Limb (tissue), 2 donors: ENCODE data around the gene DGKB.

ENCODE experiments used
- DNase-seq, 2 donors: peaks; one replicate each; pipeline ENCODE4 v3.0.0-alpha.2; 2016; ENCODE audit errors: extremely low spot score in 2 of 2

Gene DGKB

DNA sequence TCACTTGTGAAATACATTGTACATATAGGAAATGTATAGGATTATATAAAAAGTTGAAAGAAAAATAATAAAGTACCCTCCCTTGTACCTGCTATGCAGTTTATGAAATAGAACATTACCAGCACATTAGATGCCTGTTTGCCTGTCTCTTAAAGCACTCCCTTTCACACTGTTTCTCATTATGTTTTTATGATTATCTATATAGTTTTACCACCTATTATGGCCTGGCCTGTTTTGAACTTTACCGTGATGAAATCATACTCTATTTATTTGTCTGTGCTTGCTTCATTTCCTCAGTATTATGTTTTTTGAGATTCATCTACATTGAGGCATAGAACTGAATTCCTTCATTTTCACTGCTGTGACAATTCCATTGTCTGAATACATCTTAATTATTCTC is 41.1 kb downstream of the DGKB start:
- no peak for DNase-seq

DNA sequence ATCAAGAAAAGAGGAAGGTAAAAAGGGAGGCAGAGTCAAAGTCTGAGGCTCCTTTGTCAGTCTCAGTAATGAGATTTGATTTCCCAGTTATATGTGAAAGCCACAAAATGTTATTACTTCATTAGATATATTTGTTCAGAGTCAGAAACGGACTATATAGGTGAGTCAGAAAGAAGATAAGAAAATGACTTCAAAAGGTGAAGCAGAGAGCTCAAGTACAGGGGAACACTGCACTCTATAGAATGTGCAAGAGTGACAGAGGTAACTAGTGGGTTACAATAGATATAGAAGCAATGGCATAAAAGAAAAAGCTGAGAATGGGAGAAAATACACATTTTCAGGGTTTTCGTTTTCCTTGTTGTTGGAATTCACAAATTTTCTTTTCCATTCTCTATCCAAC is 43.3 kb downstream of the DGKB start:
- DNase-seq, result no peak

GRCh38 chr7:14858866-14859265 is 43.7 kb downstream of the DGKB start:
- DNase-seq, result no peak

DNA sequence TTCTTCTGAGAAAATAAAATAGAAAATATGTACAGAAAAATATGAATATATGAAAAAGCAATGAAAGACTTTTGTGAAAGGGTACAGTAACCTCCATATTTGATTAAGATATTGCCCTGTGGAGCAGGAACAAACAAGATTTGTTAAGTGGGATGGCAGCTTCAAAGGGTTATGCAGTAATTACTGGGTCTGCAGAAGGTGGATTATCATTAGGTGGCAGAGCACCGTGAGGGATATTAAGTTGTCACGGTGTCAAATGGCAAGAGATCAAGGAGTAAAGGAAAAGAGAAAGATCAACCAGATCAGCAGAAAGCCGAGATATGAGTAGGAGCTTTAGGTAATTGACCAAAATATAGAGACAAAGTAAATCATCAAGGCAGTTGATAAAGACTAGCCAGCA is 44.1 kb downstream of the DGKB start:
- DNase-seq, result no peak

DNA sequence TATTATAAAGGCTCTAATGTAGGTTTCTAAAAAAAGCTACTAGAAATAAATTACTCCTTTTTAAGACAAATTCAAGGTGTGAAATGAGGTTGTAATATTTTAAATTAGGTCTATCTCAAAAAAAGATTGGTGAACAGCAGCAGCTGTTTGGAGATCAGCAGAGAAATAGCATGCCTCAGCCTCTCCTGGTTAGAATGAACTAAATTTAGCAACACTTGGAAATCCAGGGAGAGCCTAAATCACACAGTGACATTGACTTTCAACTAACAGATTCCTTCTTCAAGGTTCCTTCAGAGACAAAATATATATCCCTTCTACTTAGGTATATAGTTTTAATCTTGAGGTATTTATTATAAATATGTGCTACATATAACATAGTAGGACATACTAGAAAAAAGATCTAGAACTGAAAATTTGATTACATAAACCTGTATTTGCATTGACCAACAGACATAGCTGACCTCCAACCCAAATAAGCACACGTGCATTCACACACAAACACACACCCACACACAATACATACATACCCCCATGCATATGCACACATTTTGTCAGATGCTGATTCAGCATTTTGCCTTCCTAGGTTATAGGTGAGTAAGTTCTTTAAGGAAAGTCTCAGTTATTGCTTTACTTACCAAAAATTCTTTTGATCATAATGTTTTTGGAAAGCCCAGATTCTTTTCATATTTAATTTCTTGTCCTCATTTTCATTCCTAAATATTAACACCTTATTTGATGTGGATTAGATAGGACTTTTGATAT is 47.3 kb downstream of the DGKB start:
- peak in 1 of 2 donors; percentile 9 for DNase-seq

DNA sequence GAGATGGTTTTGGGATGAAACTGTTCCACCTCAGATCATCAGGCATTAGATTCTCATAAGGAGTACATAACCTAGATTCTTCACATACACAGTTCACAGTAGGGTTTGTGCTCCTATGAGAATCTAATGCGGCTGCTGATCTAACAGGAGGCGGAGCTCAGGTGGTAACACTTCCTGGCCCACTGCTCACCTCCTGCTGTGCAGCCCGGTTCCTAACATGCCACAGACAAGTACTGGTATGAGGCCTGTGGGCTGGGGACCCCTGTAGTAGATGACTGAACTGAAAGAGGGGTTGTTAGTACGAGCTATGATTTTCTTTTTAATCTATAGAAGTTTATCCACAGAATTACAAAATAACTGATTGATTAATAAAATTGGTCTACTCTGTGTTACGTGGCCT is 48.1 kb downstream of the DGKB start:
- no peak for DNase-seq

DNA sequence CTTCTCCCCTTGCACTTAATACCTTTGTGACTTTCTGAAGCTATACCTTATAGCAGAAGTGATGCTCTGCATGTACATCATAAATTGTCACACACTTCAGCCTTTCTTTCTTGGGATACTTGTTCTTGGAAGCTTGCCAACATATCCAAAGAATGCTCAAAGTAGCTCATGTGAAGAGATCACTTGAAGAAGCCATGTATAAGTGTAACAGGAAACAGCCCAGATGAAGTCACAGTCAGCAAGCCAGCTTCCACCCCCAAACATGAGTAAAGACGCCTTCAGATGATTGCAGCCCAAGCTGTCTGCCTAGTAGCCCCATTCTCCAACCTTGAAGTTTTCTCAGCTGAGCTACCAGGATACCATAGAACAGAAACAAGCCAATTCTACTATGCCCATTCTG is 50.9 kb downstream of the DGKB start:
- no peak for DNase-seq

- no peak for DNase-seq
These were observed 52.5 kb downstream of the DGKB start for GRCh38 chr7:14850039-14850438.

DNA sequence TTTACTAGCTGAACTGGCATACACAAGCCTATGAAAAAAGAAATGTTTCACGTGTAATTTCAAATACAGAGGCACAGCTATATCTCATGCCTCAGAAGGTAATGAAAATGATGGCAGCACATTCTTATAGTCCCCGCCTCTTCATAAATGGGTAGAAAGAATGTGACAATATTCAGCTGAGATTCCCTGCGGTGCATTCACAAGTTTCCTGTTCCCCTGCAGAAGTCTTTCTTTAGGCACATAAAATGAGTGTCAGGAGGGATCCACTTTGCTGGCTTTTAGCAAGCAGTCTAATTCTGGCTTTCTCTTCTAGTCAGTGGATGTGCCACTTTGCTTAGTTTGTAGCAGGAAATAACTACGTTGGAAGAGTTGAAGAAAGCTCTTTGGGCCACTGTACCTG is 56.1 kb downstream of the DGKB start:
- DNase-seq, result no peak

DNA sequence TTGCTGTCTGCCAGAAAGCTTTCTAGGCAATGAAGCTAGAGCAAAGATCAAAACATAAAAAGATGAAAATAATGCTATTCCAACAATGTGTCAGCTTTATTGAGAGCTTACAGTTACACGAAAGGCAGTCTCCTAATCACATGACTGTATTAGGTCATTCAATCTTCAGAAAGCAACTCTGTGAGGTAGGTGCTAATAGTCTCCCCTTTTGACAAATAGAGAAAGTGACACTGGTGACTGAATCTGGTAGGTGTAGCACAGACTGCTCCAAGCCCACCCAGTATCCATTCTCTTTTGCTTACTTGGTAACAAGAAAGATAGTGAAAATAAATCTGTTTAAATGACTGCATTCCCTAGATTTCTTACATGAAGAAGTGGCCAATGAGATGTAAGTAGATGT is 58.8 kb downstream of the DGKB start:
- DNase-seq, result no peak

GRCh38 chr7:14842523-14842922 is 60.0 kb downstream of the DGKB start:
- DNase-seq, result no peak

DNA sequence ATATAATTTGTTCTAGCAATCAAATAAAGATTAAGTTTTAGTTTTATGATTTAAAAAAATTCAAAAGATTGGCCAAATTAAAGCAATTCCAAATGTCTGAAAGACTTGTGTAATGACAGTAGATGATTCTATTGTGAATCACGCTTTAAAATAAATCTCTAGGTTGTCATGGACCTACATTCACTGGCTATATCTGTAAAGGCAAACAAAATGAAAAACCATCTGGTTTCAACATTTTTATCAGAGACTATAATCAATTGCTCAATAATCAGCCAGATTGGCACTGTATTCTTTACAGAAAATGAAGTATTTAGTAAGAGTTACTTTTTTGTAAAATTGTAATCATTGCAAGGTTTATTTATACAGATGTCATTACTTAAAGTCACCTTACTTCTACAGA is 60.7 kb downstream of the DGKB start:
- no peak for DNase-seq

DNA sequence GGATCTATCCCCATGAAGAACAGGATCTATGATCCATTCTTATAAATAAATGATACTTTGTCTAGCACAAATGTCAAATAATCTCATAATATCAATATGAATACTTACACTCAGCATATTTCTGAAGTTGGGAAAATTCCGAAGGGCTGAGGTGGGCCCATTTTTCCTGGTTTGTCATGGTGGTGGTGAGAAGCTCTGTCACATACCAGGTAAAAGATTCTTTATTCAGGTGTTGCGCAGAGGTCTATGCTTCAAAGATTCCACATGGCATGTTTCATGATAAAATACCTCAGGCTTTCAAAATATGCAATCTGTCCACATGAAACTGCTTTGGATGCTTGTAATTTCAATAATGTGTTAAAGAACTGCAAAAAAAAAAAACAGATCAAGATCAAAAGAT is 61.5 kb downstream of the DGKB start:
- DNase-seq, result no peak

DNA sequence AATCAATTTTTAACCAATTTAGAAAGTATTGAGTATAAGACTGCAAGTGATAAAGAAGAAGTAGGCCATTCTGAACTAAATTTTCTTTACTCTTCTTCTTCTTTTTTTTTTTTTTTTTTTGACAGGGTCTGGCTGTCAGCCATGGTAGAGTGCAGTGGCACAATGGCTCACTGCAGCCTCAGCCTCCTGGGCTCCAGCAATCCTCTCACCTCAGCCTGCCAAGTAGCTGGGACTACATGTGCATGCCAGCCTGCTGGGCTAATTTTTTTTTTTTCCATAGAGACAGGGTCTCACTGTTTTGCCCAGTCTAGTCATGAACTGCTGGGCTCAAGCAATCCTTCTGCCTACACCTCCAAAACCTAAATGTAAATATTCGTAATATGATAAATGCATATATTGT is 63.2 kb downstream of the DGKB start:
- DNase-seq, result no peak

- no peak for DNase-seq
These were observed 65.3 kb downstream of the DGKB start for GRCh38 chr7:14837216-14837615.

GRCh38 chr7:14836571-14837189 is 65.9 kb downstream of the DGKB start:
- DNase-seq, result peak; percentile 26 to 45

- peak in 1 of 2 donors; percentile 18 for DNase-seq
These were observed 66.5 kb downstream of the DGKB start for GRCh38 chr7:14836006-14836405.

DNA sequence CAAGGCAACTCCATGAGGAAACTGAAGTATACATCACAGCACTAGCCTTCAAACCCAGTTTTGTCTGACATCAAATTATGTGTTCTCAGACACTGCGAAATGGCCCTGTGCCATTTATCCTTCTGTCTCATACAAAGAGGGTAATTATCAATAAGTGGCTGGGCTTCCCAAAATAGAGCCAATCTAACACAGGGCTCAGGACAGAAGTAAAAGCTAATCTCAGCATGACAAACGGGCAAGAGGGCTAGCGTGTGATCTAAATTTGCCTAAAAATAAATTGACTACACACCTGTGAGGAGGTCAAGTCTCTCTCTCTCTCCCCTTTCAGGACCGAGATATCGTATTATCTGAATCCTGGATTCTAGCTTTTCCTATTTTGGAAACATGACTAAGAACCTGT is 67.2 kb downstream of the DGKB start:
- DNase-seq, result no peak

- DNase-seq, result peak in 1 of 2 donors; percentile 10
These were observed 67.7 kb downstream of the DGKB start for GRCh38 chr7:14834883-14835282.

DNA sequence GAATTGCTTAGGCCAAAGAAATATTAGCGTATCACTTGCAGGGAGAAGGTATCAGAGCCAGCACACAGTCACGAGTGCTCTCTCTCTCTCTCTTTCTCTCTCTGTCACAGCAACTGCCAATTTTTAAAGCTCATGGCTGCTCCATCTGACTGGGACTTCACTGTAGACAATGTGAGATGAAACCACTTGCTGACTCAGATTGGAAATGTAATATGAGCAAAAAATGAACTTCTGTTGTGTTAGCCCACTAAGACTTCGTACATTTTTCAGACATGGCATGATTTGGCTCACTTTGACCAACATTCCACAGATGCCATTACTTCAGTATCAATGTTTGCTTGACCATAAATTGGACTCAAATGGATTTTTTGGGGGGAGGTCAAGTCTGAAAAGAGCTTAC is 68.1 kb downstream of the DGKB start:
- peak in 1 of 2 donors; percentile 20 for DNase-seq

GRCh38 chr7:14833707-14834106 is 68.8 kb downstream of the DGKB start:
- DNase-seq, result no peak

DNA sequence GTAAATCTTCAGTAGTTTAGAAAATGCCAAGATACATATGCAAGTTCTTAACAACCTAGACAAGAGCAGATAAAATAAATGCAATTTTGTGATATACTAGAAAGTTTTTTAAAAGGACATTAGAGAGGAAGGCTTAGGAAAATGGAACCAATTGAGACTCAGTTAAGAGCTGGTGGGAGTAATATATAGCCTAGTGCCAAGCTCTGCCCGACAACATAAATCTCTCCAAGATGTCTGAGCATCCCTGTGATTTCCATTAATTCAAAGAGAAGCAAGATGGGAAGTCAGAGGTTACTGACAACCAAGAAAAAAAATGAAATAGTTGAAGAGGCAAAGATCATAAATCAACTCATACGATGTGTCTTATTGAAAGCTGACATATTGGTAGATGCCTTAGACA is 74.5 kb downstream of the DGKB start:
- no peak for DNase-seq

- DNase-seq, result no peak
These were observed 76.1 kb downstream of the DGKB start for GRCh38 chr7:14826426-14826825.
